ENCODE data around the gene RAB36. TPM values are rescaled to one million over a fixed set of nuclear protein-coding genes. Genes with fewer than 3 reads are reported as not detected.
A peak's percentile ranks its signal among the peaks of the same experiment; 100 is the strongest.

The RAB36 gene
- total RNA-seq, 4 donors from 2014 or later, result 5.0 to 10.8 (median 8.2) TPM

DNA sequence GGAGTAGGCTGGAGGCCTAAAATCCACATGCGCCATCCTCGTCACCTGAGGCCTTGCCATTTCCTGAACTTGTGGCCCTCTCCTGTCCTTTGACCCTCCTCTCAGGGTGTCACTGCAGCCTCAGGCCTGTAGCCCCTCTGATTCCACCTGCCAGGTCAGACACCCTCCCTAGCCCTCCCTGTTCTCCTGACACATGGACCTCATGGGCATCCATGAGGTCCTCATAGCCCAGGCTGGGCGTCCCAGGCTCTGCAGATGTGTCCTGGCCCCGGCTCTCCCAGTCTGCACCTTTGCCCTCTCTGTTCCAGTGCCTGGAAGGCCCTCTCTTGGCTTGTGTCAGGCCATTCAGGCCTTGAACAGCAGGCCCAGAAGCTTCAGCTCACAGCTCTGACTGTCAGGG, 15.8 kb downstream of the RAB36 start:
- TF ChIP-seq POLR2A (IDR thresholded peaks at IDR 0.05; ENCODE audit: low read depth) (no peak), POLR2AphosphoS5 (IDR thresholded peaks at IDR 0.05) (no peak), EP300 (IDR thresholded peaks at IDR 0.05) (no peak)
- TF ChIP-seq, protein P1, sequence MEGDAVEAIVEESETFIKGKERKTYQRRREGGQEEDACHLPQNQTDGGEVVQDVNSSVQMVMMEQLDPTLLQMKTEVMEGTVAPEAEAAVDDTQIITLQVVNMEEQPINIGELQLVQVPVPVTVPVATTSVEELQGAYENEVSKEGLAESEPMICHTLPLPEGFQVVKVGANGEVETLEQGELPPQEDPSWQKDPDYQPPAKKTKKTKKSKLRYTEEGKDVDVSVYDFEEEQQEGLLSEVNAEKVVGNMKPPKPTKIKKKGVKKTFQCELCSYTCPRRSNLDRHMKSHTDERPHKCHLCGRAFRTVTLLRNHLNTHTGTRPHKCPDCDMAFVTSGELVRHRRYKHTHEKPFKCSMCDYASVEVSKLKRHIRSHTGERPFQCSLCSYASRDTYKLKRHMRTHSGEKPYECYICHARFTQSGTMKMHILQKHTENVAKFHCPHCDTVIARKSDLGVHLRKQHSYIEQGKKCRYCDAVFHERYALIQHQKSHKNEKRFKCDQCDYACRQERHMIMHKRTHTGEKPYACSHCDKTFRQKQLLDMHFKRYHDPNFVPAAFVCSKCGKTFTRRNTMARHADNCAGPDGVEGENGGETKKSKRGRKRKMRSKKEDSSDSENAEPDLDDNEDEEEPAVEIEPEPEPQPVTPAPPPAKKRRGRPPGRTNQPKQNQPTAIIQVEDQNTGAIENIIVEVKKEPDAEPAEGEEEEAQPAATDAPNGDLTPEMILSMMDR (IDR thresholded peaks at IDR 0.05), result no peak
- DNase-seq (ENCODE audit: extremely low spot score), result no peak
- H3K4me1 ChIP-seq, result peaks cover 0 to 13% (median 11%) of the 10 kb centered on the region in 4 donors
- no peak overlapping the region for H3K4me3 ChIP-seq
- H3K9me3 ChIP-seq, result no peaks in the 10 kb centered on the region
- no peak overlapping the region for H3K27ac ChIP-seq (replicated peaks in 1 of 4)
- no peaks in the 10 kb centered on the region for H3K27me3 ChIP-seq
- WGBS, result 100% methylated on average over 2 of the region's 4 CpGs
- intact Hi-C loops (cut with DNase I), result no loop called here
- H3K36me3 ChIP-seq, result peaks cover 0 to 46% (median 9%) of the 10 kb centered on the region in 4 donors

DNA sequence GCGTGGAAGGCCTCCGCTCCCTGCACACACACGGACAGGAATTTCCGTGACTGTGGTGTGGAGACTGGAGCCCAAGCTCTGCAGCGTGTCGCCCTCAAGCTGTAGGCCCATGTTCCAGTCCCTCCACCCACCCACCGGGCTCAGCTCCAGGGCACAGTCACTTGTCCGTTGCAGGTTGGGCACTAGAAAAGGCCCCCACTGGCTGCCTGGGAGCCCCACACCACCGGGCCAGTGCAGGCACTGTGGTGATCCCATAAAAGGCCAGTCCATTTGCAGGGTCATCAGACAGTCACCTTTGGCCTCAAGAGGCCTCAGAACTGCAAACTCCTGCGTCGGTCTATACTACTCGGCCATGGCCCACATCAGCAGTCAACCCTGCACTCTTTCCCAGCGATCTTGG, 16.3 kb downstream of the RAB36 start:
- TF ChIP-seq POLR2AphosphoS5 (IDR thresholded peaks at IDR 0.05) (no peak), EP300 (IDR thresholded peaks at IDR 0.05) (no peak)
- TF ChIP-seq, protein P1 (IDR thresholded peaks at IDR 0.05), result no peak
- peaks cover 0 to 41% (median 7%) of the 10 kb centered on the region in 4 donors for H3K36me3 ChIP-seq
- H3K4me1 ChIP-seq, result peaks cover 0 to 13% (median 11%) of the 10 kb centered on the region in 4 donors
- DNase-seq (ENCODE audit: extremely low spot score), result no peak
- H3K27ac ChIP-seq (replicated peaks in 1 of 4), result no peak overlapping the region
- intact Hi-C loops (cut with DNase I), result no loop called here
- H3K9me3 ChIP-seq, result no peaks in the 10 kb centered on the region
- no peak overlapping the region for H3K4me3 ChIP-seq
- no peaks in the 10 kb centered on the region for H3K27me3 ChIP-seq
- WGBS, result 90% methylated on average over 13 of the region's 13 CpGs

DNA sequence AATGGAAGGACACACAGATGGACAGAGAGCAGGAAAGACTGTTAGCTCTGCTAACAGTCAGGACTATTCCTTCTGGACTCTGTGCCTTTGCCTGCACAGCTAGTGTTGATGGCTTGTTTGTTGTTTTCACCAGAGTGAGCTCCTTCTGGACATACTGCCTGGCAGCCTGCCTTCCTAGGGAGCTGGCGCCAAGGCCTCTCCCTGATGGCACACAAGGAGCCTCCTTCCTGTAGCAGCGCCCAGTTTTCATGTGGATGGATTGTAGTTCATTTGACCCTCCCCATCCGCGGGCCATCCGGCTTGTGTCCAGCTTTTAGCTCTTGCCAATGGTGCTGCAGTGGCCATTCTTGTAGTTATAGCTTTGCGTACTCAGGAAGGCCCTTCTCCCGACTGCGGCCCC, 18.4 kb downstream of the RAB36 start:
- H3K27ac ChIP-seq (replicated peaks in 1 of 4), result peak overlapping the region in 1 of 4 donors; percentile 13
- TF ChIP-seq POLR2AphosphoS5 (IDR thresholded peaks at IDR 0.05) (no peak), POLR2A (IDR thresholded peaks at IDR 0.05; ENCODE audit: low read depth) (no peak), EP300 (IDR thresholded peaks at IDR 0.05) (no peak)
- TF ChIP-seq, protein P1 (IDR thresholded peaks at IDR 0.05), result no peak
- no peaks in the 10 kb centered on the region for H3K27me3 ChIP-seq
- intact Hi-C loops (cut with DNase I), result no loop called here
- DNase-seq (ENCODE audit: extremely low spot score), result no peak
- 75% methylated on average over 4 of the region's 8 CpGs for WGBS
- no peaks in the 10 kb centered on the region for H3K9me3 ChIP-seq
- H3K36me3 ChIP-seq, result peaks cover 0 to 38% (median 7%) of the 10 kb centered on the region in 4 donors
- H3K4me3 ChIP-seq, result no peak overlapping the region
- H3K4me1 ChIP-seq, result peaks cover 0 to 13% (median 11%) of the 10 kb centered on the region in 4 donors

DNA sequence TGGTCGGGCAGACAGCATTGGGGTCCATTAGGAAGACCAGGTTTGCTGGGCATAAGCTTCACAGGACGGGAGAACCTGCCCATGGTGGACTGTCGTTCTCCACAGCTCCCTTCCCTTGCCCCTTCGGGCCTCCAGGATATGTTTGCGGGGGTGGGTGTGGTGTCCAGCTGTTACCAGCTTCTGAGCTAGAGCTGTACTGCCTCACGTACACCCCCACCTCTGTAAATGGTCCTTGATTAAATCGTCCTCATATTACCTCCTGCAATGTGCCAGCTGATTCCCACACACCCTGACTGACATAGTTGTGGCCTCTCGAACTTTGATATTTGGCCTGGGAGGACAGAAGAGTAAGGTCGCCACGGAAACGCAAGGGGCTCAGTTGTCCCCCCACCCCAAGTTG, 18.8 kb downstream of the RAB36 start:
- Histone ChIP-seq H3K9me3 (no peaks in the 10 kb centered on the region), H3K27me3 (no peaks in the 10 kb centered on the region), H3K4me1 (peaks cover 0 to 13% (median 11%) of the 10 kb centered on the region in 4 donors), H3K27ac (replicated peaks in 1 of 4) (peak overlapping the region in 1 of 4 donors; percentile 13), H3K36me3 (peaks cover 0 to 34% (median 7%) of the 10 kb centered on the region in 4 donors), H3K4me3 (no peak overlapping the region)
- TF ChIP-seq POLR2AphosphoS5 (IDR thresholded peaks at IDR 0.05), result no peak
- TF ChIP-seq POLR2A (IDR thresholded peaks at IDR 0.05; ENCODE audit: low read depth), result no peak
- TF ChIP-seq EP300 (IDR thresholded peaks at IDR 0.05), result no peak
- TF ChIP-seq, protein P1 (IDR thresholded peaks at IDR 0.05), result no peak
- no peak for DNase-seq (ENCODE audit: extremely low spot score)
- 78% methylated on average over 11 of the region's 11 CpGs for WGBS
- intact Hi-C loops (cut with DNase I), result no loop called here

Measured in esophagus muscularis mucosa (tissue), 4 donors.